HCT116 (cell line): ENCODE measurements around the gene PYGL. TPM values are rescaled to one million over a fixed set of nuclear protein-coding genes. Genes with fewer than 3 reads are reported as not detected.

Source experiments
- ATAC-seq: fragments of 200-7000 bp; cut with Tn5 transposase; 2 replicates; pipeline ENCODE4 v1.9.1; 2020; ENCODE audit warnings: mild to moderate bottlenecking, moderate library complexity
- BruUV-seq: library from RNA; stranded (reverse); fragments of 400-500 nt; replicated peaks from 2 replicates; lab custom pipeline; 2021; lab: Mats Ljungman, UMichigan
- CTCF ChIA-PET: fragments of 300-600 bp; sonication (Branson Sonifier 250); formaldehyde crosslinking; loops from one replicate; lab custom pipeline; 2021; ENCODE audit warnings: antibody characterized with exemption; lab: Charles Lee
- POLR2A ChIA-PET: fragments of 300-600, 350-600 bp; sonication (Branson Sonifier 250); formaldehyde crosslinking; loops from one replicate; lab custom pipeline; 2021; ENCODE audit warnings: antibody characterized with exemption; lab: Charles Lee
- RAD21 ChIA-PET, 2 experiments: fragments of 300-600 bp; sonication (Branson Sonifier 250); formaldehyde crosslinking; loops; one replicate each; lab custom pipeline; 2023; ENCODE audit warnings: low total read pairs in 2 of 2; ENCODE audit not compliant: uncharacterized antibody in 2 of 2, unreplicated experiment in 2 of 2, low non-redundant PET in 1 of 2; lab: Charles Lee
- DNase-seq: peaks from one replicate; pipeline ENCODE4 v3.0.0-alpha.2; 2010; ENCODE audit warnings: low read depth, low spot score
- H2AFZ ChIP-seq: fragments of 200-600 bp; shearing (Covaris generic), sonication (generic); 2 replicates; pipeline ENCODE4 v1.6.1; 2017; ENCODE audit warnings: low read depth, mixed run types, mixed read lengths, antibody characterized with exemption, low read length; ENCODE audit not compliant: poor library complexity, severe bottlenecking
- H3K27ac ChIP-seq: 2 replicates; pipeline ENCODE4 v1.5.1; 2012; ENCODE audit warnings: low read depth, low read length
- H3K27me3 ChIP-seq: fragments of 200-600 bp; sonication (generic); 2 replicates; pipeline ENCODE4 v1.6.1; 2016; ENCODE audit warnings: mixed run types, low read length, mixed read lengths; ENCODE audit not compliant: insufficient read depth
- H3K36me3 ChIP-seq, 2 experiments: fragments of 200-500 bp in 1 of 2; fragments of 200-600 bp in 1 of 2; sonication (Bioruptor generic) in 1 of 2; sonication (generic) in 1 of 2; 2 replicates each; pipeline versions ENCODE4 v1.5.1 to v1.6.1; 2014 to 2016; ENCODE audit warnings: low read length in 2 of 2, inconsistent platforms in 1 of 2, mixed read lengths in 1 of 2, mixed run types in 1 of 2; ENCODE audit not compliant: insufficient read depth in 2 of 2, control insufficient read depth in 1 of 2
- H3K4me1 ChIP-seq, 2 experiments: fragments of 200-600 bp in 1 of 2; sonication (generic) in 1 of 2; 2 replicates each; pipeline versions ENCODE4 v1.5.1 to v1.6.1; 2012 to 2017; ENCODE audit warnings: low read length in 2 of 2, inconsistent platforms in 1 of 2, mild to moderate bottlenecking in 1 of 2, mixed read lengths in 1 of 2, mixed run types in 1 of 2, moderate library complexity in 1 of 2; ENCODE audit not compliant: insufficient read depth in 2 of 2, control insufficient read depth in 1 of 2
- H3K4me2 ChIP-seq: fragments of 200-600 bp; sonication (generic); 2 replicates; pipeline ENCODE4 v1.6.1; 2017; ENCODE audit warnings: mixed run types, low read length, mixed read lengths
- H3K4me3 ChIP-seq, 2 experiments: fragments of 200-600 bp in 1 of 2; sonication (generic) in 1 of 2; replicated peaks in 1 of 2; 2 replicates each; pipeline ENCODE4 v1.5.1; 2011 to 2016; ENCODE audit warnings: low read length in 2 of 2, control low read depth in 1 of 2, low read depth in 1 of 2, mild to moderate bottlenecking in 1 of 2, mixed read lengths in 1 of 2, mixed run types in 1 of 2
- H3K79me2 ChIP-seq: fragments of 200-600 bp; sonication (generic); 2 replicates; pipeline ENCODE4 v1.6.1; 2017; ENCODE audit warnings: mild to moderate bottlenecking, mixed run types, low read length, moderate library complexity, mixed read lengths; ENCODE audit not compliant: insufficient read depth
- H3K9ac ChIP-seq: fragments of 200-600 bp; sonication (generic); 2 replicates; pipeline ENCODE4 v1.6.1; 2016; ENCODE audit warnings: low read length, mixed read lengths
- H3K9me2 ChIP-seq: fragments of 200-600 bp; sonication (generic), shearing (Covaris generic); 2 replicates; pipeline ENCODE4 v1.6.1; 2017; ENCODE audit warnings: mixed run types, mild to moderate bottlenecking, moderate library complexity; ENCODE audit not compliant: insufficient read depth
- H3K9me3 ChIP-seq, 2 experiments: fragments of 200-500 bp in 1 of 2; fragments of 200-600 bp in 1 of 2; sonication (Bioruptor generic) in 1 of 2; sonication (generic) in 1 of 2; 2 replicates each; pipeline ENCODE4 v1.6.1; 2014 to 2017; ENCODE audit warnings: low read length in 2 of 2, mixed read lengths in 2 of 2, inconsistent platforms in 1 of 2, low read depth in 1 of 2, mild to moderate bottlenecking in 1 of 2, mixed run types in 1 of 2, moderate library complexity in 1 of 2; ENCODE audit not compliant: control insufficient read depth in 1 of 2, insufficient read depth in 1 of 2
- H4K20me1 ChIP-seq: fragments of 200-600 bp; sonication (generic), shearing (Covaris generic); 2 replicates; pipeline ENCODE4 v1.6.1; 2017; ENCODE audit warnings: mixed run types, mild to moderate bottlenecking, moderate library complexity; ENCODE audit not compliant: insufficient read depth
- CTCF ChIP-seq, 3 experiments: fragments of 200-600 bp in 1 of 3; sonication (generic) in 1 of 3; IDR thresholded peaks in 2 of 3; conservative IDR thresholded peaks in 1 of 3; 2 replicates each; pipeline ENCODE4 v1.5.1; 2012 to 2017; ENCODE audit warnings: low read depth in 2 of 3, low read length in 2 of 3, antibody characterized with exemption in 1 of 3, borderline replicate concordance in 1 of 3, control low read depth in 1 of 3, mild to moderate bottlenecking in 1 of 3, mixed read lengths in 1 of 3, mixed run types in 1 of 3, moderate library complexity in 1 of 3; ENCODE audit not compliant: insufficient read depth in 1 of 3
- EGR1 ChIP-seq: IDR thresholded peaks from 2 replicates; pipeline ENCODE4 v1.6.1; 2012; ENCODE audit warnings: low read depth
- JUND ChIP-seq: IDR thresholded peaks from 2 replicates; pipeline ENCODE4 v1.6.1; 2012
- MAX ChIP-seq: IDR thresholded peaks from 2 replicates; pipeline ENCODE4 v1.6.1; 2012
- SP1 ChIP-seq: IDR thresholded peaks from 2 replicates; pipeline ENCODE4 v1.6.1; 2012; ENCODE audit warnings: low read depth
- SRF ChIP-seq: IDR thresholded peaks from 2 replicates; pipeline ENCODE4 v1.6.1; 2012; ENCODE audit warnings: low read depth
- YY1 ChIP-seq: IDR thresholded peaks from 2 replicates; pipeline ENCODE4 v1.6.1; 2011; ENCODE audit warnings: low read length, low read depth, moderate library complexity, mild to moderate bottlenecking; ENCODE audit not compliant: insufficient replicate concordance; ENCODE audit errors: extremely low read depth
- ZBTB33 ChIP-seq: IDR thresholded peaks from 2 replicates; pipeline ENCODE4 v1.6.1; 2011; ENCODE audit warnings: mild to moderate bottlenecking, low read length, moderate library complexity; ENCODE audit not compliant: insufficient replicate concordance; ENCODE audit errors: extremely low read depth
- ZFX ChIP-seq: fragments of 450-650 bp; IDR thresholded peaks from 2 replicates; pipeline ENCODE4 v1.6.1; 2017
- ZNF274 ChIP-seq: fragments of 200-500 bp; sonication (Bioruptor generic); IDR thresholded peaks from 2 replicates; pipeline ENCODE4 v1.6.1; 2014; ENCODE audit warnings: mild to moderate bottlenecking, low read depth, low read length, inconsistent platforms
- intact Hi-C: fragments of 100-400 bp; cut with micrococcal nuclease; formaldehyde crosslinking; loops from 2 replicates; pipeline ENCODE4 v1.10.0; 2022
- total RNA-seq: library from RNA; stranded (reverse); gene quantifications from one replicate; pipeline ENCODE4 v1.2.1, GENCODE V29; 2021; ENCODE audit not compliant: unreplicated experiment

The PYGL gene
- total RNA-seq, 1 experiment from 2014 or later, result 173 TPM

- CTCF ChIA-PET, result no interaction called here
- Histone ChIP-seq H3K4me1 (no peaks in the 10 kb centered on the region), H3K9me3 (no peaks in the 10 kb centered on the region), H3K9ac (no peak overlapping the region), H3K27ac (no peak overlapping the region), H2AFZ (no peak overlapping the region), H3K4me3 (no peak overlapping the region), H3K36me3 (peaks cover 48 to 50% of the 10 kb centered on the region in 2 experiments; a peak in 3 of 4 replicates), H3K27me3 (no peaks in the 10 kb centered on the region), H3K9me2 (no peaks in the 10 kb centered on the region), H3K79me2 (peaks cover 4% of the 10 kb centered on the region; the same call in 1 of the 2 replicates), H4K20me1 (no peaks in the 10 kb centered on the region), H3K4me2 (no peak overlapping the region)
- POLR2A ChIA-PET, result interaction anchor here (0.6 to 1.2 kb wide), 2 partner anchors 19 to 1158 kb away, joined by 3 read pairs; partner anchors contain the start of gene PYGL
- RAD21 ChIA-PET, result no interaction called here
- intact Hi-C loops, result no loop called here
- DNase-seq, result no peak
- BruUV-seq, result no TSS peak
- ATAC-seq, result no peak
- TF ChIP-seq YY1 (no peak), SRF (no peak), JUND (no peak), CTCF (IDR thresholded peaks at IDR 0.05 in 2 of 3, conservative IDR thresholded peaks at IDR 0.05 in 1 of 3; ENCODE audit: borderline replicate concordance in 1 of 3, insufficient read depth in 1 of 3, low read depth in 2 of 3, low read length in 2 of 3) (no peak), MAX (no peak), ZNF274 (no peak)
Observed at GRCh38 chr14:50924843-50925242, 19.4 kb downstream of the PYGL start.

- no peak overlapping the region for H3K4me2 ChIP-seq
- H3K9ac ChIP-seq, result no peak overlapping the region
- H3K36me3 ChIP-seq, result peaks cover 49 to 51% of the 10 kb centered on the region in 2 experiments; a peak in 3 of 4 replicates
- no TSS peak for BruUV-seq
- no peak overlapping the region for H3K4me3 ChIP-seq
- ATAC-seq, result no peak
- intact Hi-C loops, result no loop called here
- no peak overlapping the region for H3K27ac ChIP-seq
- POLR2A ChIA-PET, result interaction anchor here (0.6 kb wide), 1 partner anchor 1158 kb away, joined by 3 read pairs; no protein-coding TSS in a partner anchor
- RAD21 ChIA-PET, result no interaction called here
- no peaks in the 10 kb centered on the region for H3K9me2 ChIP-seq
- H3K4me1 ChIP-seq, result no peaks in the 10 kb centered on the region
- no peaks in the 10 kb centered on the region for H4K20me1 ChIP-seq
- H3K79me2 ChIP-seq, result peaks cover 4% of the 10 kb centered on the region; the same call in 1 of the 2 replicates
- H3K27me3 ChIP-seq, result no peaks in the 10 kb centered on the region
- no peak for DNase-seq
- no peak overlapping the region for H2AFZ ChIP-seq
- H3K9me3 ChIP-seq, result no peaks in the 10 kb centered on the region
- CTCF ChIA-PET, result no interaction called here
- TF ChIP-seq EGR1 (no peak), ZFX (no peak), ZBTB33 (no peak), SP1 (no peak)
- TF ChIP-seq, all 23 proteins: peak for 0
Observed at GRCh38 chr14:50924236-50924635, 20.0 kb downstream of the PYGL start.
